A673 (cell line): Measurements from ENCODE around the gene KRTAP10-8. TPM values are rescaled to one million over a fixed set of nuclear protein-coding genes. Genes with fewer than 3 reads are reported as not detected.

Source experiments
- BruUV-seq: library from RNA; stranded (reverse); fragments of 400-500 nt; replicated peaks from 2 replicates; lab custom pipeline; 2021; lab: Mats Ljungman, UMichigan
- CTCF ChIA-PET: fragments of 300-600 bp; sonication (Branson Sonifier 250); formaldehyde crosslinking; loops from one replicate; lab custom pipeline; 2022; ENCODE audit warnings: antibody characterized with exemption; lab: Charles Lee
- POLR2A ChIA-PET: fragments of 300-600 bp; sonication (Branson Sonifier 250); formaldehyde crosslinking; loops from one replicate; lab custom pipeline; 2022; ENCODE audit warnings: antibody characterized with exemption; ENCODE audit not compliant: low non-redundant PET; lab: Charles Lee
- DNase-seq: peaks from one replicate; pipeline ENCODE4 v3.0.0-alpha.2; 2015; ENCODE audit warnings: low spot score
- H3K27ac ChIP-seq: fragments of 200-600 bp; sonication (generic); 2 replicates; pipeline ENCODE4 v1.5.1; 2016; ENCODE audit warnings: mixed run types, low read depth, mild to moderate bottlenecking, mixed read lengths, antibody characterized with exemption, low read length; ENCODE audit not compliant: poor library complexity, severe bottlenecking
- H3K27me3 ChIP-seq: fragments of 200-600 bp; sonication (generic); replicated peaks from 2 replicates; pipeline ENCODE4 v1.6.1; 2017; ENCODE audit warnings: mixed run types, low read depth, mild to moderate bottlenecking, mixed read lengths, antibody characterized with exemption, low read length; ENCODE audit not compliant: insufficient read depth, poor library complexity
- H3K36me3 ChIP-seq: fragments of 200-600 bp; sonication (generic); 2 replicates; pipeline ENCODE4 v1.6.1; 2016; ENCODE audit warnings: mixed run types, mild to moderate bottlenecking, mixed read lengths, antibody characterized with exemption, low read length; ENCODE audit not compliant: insufficient read depth, poor library complexity, severe bottlenecking
- H3K4me1 ChIP-seq: fragments of 200-600 bp; sonication (generic); 2 replicates; pipeline ENCODE4 v1.6.1; 2017; ENCODE audit warnings: mixed run types, mild to moderate bottlenecking, mixed read lengths, antibody characterized with exemption, low read length; ENCODE audit not compliant: insufficient read depth, poor library complexity, severe bottlenecking
- H3K4me3 ChIP-seq: fragments of 200-600 bp; sonication (generic); 2 replicates; pipeline ENCODE4 v1.5.1; 2016; ENCODE audit warnings: low read depth, mixed run types, mild to moderate bottlenecking, mixed read lengths, low read length; ENCODE audit not compliant: poor library complexity, severe bottlenecking
- H3K9me3 ChIP-seq: fragments of 200-600 bp; sonication (generic); 2 replicates; pipeline ENCODE4 v1.6.1; 2016; ENCODE audit warnings: mixed run types, low read depth, mild to moderate bottlenecking, mixed read lengths, antibody characterized with exemption, low read length; ENCODE audit not compliant: poor library complexity, severe bottlenecking
- EZH2 ChIP-seq: fragments of 200-600 bp; sonication (generic); IDR thresholded peaks from 2 replicates; pipeline ENCODE4 v1.6.1; 2017; ENCODE audit warnings: borderline replicate concordance, low read depth, mild to moderate bottlenecking, mixed read lengths, antibody characterized with exemption, low read length; ENCODE audit not compliant: poor library complexity, severe bottlenecking
- intact Hi-C: fragments of 100-400 bp; cut with micrococcal nuclease; formaldehyde crosslinking; loops from one replicate; pipeline ENCODE4 v1.10.0; 2022; ENCODE audit not compliant: unreplicated experiment
- total RNA-seq: library from RNA; stranded (reverse); gene quantifications from 2 replicates; pipeline ENCODE4 v1.2.3, GENCODE V29; 2021
- TF ChIP-seq, protein P1 (sequence below): fragments of 300-800, 200-600 bp; sonication (generic); conservative IDR thresholded peaks from 2 replicates; pipeline ENCODE4 v1.5.1; 2017; ENCODE audit warnings: low read depth, mild to moderate bottlenecking, antibody characterized with exemption, low read length, moderate library complexity, mixed read lengths

KRTAP10-8 gene
- total RNA-seq, 1 experiment from 2014 or later = not detected

DNA sequence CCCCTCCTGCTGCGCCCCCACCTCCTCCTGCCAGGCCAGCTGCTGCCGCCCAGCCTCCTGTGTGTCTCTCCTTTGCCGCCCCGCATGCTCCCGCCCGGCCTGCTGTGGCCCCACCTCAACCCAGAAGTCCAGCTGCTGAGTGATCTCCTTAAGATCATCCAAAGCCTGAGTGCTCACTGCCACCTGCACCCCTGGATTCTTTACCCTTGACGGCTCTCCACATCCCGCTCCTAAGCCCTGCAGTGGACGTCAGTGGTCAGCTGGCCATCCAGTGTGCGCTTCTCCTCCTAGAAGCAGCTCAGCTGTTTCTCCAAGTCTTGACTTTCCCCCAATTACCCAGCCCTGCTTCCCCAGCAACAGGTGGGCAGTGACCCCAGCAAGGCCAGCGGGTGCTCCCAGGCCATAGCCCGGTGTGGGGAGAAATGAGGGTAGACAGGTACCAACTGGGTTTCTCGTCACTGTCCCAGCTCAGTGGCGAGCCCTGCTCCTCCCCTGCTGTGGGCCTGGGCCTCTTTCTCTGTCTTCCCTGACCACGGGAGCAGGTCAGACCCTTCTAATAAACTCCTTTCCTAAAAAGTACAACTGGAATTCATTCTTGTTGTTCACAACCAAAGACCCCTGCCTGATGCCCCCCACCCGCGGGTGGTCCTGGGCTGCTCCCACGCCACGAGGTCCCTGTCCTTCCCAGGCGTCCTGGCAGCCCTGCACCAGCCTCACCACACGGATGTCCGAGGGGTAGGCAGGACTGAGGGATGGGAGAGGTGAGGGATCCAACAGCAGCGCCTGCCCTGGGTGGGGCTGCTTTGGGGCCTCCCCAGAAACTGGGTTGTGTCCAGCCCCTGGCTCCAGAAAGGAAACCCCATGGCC lies 10.1 kb upstream of the KRTAP10-8 start:
- intact Hi-C loops = loop anchor here (10.0 kb wide), 1 partner anchor 57 kb away; the partner anchor contains the start of gene KRTAP10-1
- no peak for TF ChIP-seq EZH2
- TF ChIP-seq, protein P1, sequence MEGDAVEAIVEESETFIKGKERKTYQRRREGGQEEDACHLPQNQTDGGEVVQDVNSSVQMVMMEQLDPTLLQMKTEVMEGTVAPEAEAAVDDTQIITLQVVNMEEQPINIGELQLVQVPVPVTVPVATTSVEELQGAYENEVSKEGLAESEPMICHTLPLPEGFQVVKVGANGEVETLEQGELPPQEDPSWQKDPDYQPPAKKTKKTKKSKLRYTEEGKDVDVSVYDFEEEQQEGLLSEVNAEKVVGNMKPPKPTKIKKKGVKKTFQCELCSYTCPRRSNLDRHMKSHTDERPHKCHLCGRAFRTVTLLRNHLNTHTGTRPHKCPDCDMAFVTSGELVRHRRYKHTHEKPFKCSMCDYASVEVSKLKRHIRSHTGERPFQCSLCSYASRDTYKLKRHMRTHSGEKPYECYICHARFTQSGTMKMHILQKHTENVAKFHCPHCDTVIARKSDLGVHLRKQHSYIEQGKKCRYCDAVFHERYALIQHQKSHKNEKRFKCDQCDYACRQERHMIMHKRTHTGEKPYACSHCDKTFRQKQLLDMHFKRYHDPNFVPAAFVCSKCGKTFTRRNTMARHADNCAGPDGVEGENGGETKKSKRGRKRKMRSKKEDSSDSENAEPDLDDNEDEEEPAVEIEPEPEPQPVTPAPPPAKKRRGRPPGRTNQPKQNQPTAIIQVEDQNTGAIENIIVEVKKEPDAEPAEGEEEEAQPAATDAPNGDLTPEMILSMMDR = no peak

DNA sequence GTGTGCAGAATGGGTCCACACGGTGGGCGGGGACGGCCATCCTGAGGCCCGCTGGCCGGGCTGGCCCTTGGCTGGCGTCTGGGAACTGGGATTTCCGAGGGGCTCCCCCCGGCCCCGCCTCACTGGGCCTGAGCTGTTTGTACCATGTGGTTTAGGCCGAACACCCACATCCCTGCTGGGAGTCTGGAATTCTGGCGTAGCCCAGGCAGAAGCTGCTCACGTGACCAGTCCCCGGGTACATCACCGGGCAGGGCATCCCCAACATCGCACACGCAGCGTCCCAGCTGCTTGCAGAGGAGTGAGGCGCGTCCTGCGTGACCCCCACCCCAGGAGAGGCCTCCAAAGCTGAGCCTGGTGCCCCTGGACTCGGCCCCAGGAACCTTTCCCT lies 9.4 kb upstream of the KRTAP10-8 start:
- Histone ChIP-seq H3K27me3 (no peaks in the 10 kb centered on the region), H3K4me1 (no peaks in the 10 kb centered on the region), H3K4me3 (no peak overlapping the region), H3K36me3 (no peaks in the 10 kb centered on the region), H3K9me3 (peaks cover 3% of the 10 kb centered on the region), H3K27ac (no peak overlapping the region)
- ChIA-PET CTCF (no interaction called here), POLR2A (no interaction called here)
- TF ChIP-seq, protein P1 = no peak
- TF ChIP-seq EZH2 = no peak
- no TSS peak for BruUV-seq
- intact Hi-C loops = loop anchor here (10.0 kb wide), 1 partner anchor 58 kb away; the partner anchor contains the start of gene KRTAP10-1
- no peak for DNase-seq

More for the DNA sequence above, 10.1 kb upstream of the KRTAP10-8 start:
- Histone ChIP-seq H3K27ac (no peak overlapping the region), H3K4me1 (no peaks in the 10 kb centered on the region), H3K27me3 (no peaks in the 10 kb centered on the region), H3K9me3 (peaks cover 3% of the 10 kb centered on the region), H3K4me3 (no peak overlapping the region), H3K36me3 (no peaks in the 10 kb centered on the region)
- no peak for DNase-seq
- ChIA-PET POLR2A (no interaction called here), CTCF (no interaction called here)
- no TSS peak for BruUV-seq

DNA sequence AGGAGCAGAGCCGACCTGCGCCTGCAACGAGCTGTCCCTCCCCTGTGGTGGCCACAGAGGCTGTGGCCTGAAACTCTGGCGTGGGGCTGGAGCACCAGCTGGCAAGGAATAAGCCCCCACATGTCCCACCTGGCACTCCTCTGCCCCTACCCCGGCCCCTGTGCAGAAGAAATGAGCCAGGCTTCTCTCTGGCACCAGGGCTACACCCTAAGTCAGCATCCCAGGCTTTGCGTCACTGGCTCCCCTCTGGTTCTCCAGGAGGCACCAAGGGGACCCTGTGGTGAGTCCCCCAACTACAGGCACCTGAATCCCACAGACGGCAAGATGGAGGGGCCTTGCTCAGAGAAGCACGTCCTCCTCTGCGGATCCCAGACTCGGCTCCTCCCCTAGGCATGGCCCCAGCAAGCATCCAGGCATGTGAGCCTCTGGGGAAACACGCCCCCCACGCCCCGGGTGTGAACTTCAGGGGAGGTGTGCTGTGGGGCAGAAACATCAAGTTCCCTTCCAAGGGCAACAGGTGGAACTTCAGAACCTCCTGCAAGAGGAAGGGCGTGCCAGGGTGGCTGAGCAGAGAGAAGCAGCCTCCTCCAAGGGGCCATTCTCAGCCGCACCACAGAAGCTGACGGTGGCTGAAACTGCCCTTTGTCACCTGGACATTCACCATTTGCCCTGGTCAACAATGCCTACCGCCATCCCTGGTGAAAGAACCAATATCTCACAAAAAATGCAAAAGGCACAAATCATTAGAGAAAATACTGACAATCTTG lies 8.6 kb upstream of the KRTAP10-8 start:
- H3K27me3 ChIP-seq = no peaks in the 10 kb centered on the region
- peaks cover 3% of the 10 kb centered on the region for H3K9me3 ChIP-seq
- TF ChIP-seq, protein P1 = no peak
- TF ChIP-seq EZH2 = no peak
- H3K27ac ChIP-seq = no peak overlapping the region
- H3K4me3 ChIP-seq = no peak overlapping the region
- CTCF ChIA-PET = no interaction called here
- no peaks in the 10 kb centered on the region for H3K4me1 ChIP-seq
- POLR2A ChIA-PET = no interaction called here
- intact Hi-C loops = loop anchor here (10.0 kb wide), 1 partner anchor 58 kb away; the partner anchor contains the start of gene KRTAP10-1
- no TSS peak for BruUV-seq
- H3K36me3 ChIP-seq = no peaks in the 10 kb centered on the region
- no peak for DNase-seq
